ENCODE results near the gene SPEM1. TPM values are rescaled to one million over a fixed set of nuclear protein-coding genes. Genes with fewer than 3 reads are reported as not detected.

SPEM1 gene
- total and polyA plus RNA-seq, 2 of the 13 experiments (the other 11 are each of a cell fraction or from before 2014, with no cell fraction given): not detected

- FAIRE-seq (no peak), ATAC-seq (peak; percentile 87), DNase-seq (ENCODE audit: low spot score) (peak; percentile 85)
- in situ Hi-C loops (cut with HindIII; ENCODE audit: extremely low pct_ligation_motif_present, low pct_unique_long_range_greater_than_20kb) (no loop called here), intact Hi-C loops (cut with micrococcal nuclease; ENCODE audit: unreplicated experiment) (loop anchor here (1.0 to 5.0 kb wide), 2 partner anchors 37 to 116 kb away; partner anchors contain the start of genes NEURL4, POLR2A and SLC35G6)
- peaks cover 50% of the 10 kb centered on the region for H3K4me1 ChIP-seq (ENCODE audit: insufficient read depth, low read length)
- 0% methylated on average over 4 of the region's 51 CpGs for WGBS (ENCODE audit: low lambda C conversion rate)
- no peaks in the 10 kb centered on the region for H3K79me2 ChIP-seq (ENCODE audit: insufficient read depth, low read length)
- ChIA-PET POLR2A (interaction anchor here (0.6 to 3.7 kb wide), 21 partner anchors 9 to 242 kb away, joined by 3 to 48 read pairs (median 4); partner anchors contain the start of genes CD68, PLSCR3, POLR2A and SLC35G6), CTCF (ENCODE audit: low intra/inter-chr PET ratio, low total read pairs) (interaction anchor here (1.3 kb wide), 1 partner anchor 89 kb away, joined by 3 read pairs; no protein-coding TSS in a partner anchor)
- peak within 1 kb of the TSS; percentile 73 for H3K27ac ChIP-seq (ENCODE audit: extremely low read length, insufficient read depth, low read length)
- no peak within 1 kb of the TSS for H2AFZ ChIP-seq (ENCODE audit: low read length)
- H3K27me3 ChIP-seq (ENCODE audit: control insufficient read depth in 1 of 2, insufficient read depth in 2 of 2, low read length in 2 of 2): peaks cover 6 to 27% of the 10 kb centered on the region in 2 experiments; a peak in 4 of 5 replicates
- H3K4me2 ChIP-seq (ENCODE audit: low read depth, low read length): peak within 1 kb of the TSS; percentile 89
- no peaks in the 10 kb centered on the region for H3K36me3 ChIP-seq (replicated peaks in 1 of 2; ENCODE audit: control insufficient read depth in 1 of 2, insufficient read depth in 2 of 2, low read length in 2 of 2)
- H3K9me3 ChIP-seq (ENCODE audit: low read length): no peaks in the 10 kb centered on the region
- TSS peak; percentile 55 for BruUV-seq (replicated peaks)
- H3K4me3 ChIP-seq (replicated peaks in 1 of 3; ENCODE audit: insufficient read depth in 1 of 3, low read depth in 2 of 3, low read length in 3 of 3): peak within 1 kb of the TSS; percentile 62 to 85 (median 63)
- peak within 1 kb of the TSS; percentile 75 for H3K9ac ChIP-seq (ENCODE audit: insufficient read depth, low read depth, low read length)
- H4K20me1 ChIP-seq (ENCODE audit: insufficient read depth, low read length): no peaks in the 10 kb centered on the region
- TF ChIP-seq ZNF383 (CRISPR knock-in tag; IDR thresholded peaks at IDR 0.05; ENCODE audit: borderline replicate concordance) (0 out of 2 replicates have a peak, but pooled peaks have one; percentile 57), ZSCAN25 (CRISPR knock-in tag; IDR thresholded peaks at IDR 0.05) (peak; percentile 25; the same call in 1 of the 2 replicates), ZNF318 (CRISPR knock-in tag; IDR thresholded peaks at IDR 0.05) (no peak), MEIS1 (CRISPR knock-in tag; IDR thresholded peaks at IDR 0.05; ENCODE audit: borderline replicate concordance) (peak; percentile 80; the same call in 1 of the 2 replicates), SMAD3 (CRISPR knock-in tag; IDR thresholded peaks at IDR 0.05) (no peak), ZNF530 (CRISPR knock-in tag; IDR thresholded peaks at IDR 0.05; ENCODE audit: low read depth) (no peak), MTA3 (CRISPR knock-in tag; IDR thresholded peaks at IDR 0.05) (no peak), DPF2 (CRISPR knock-in tag; IDR thresholded peaks at IDR 0.05; ENCODE audit: borderline replicate concordance, low read depth) (no peak; the same call in 1 of the 2 replicates), DNMT1 (CRISPR knock-in tag; IDR thresholded peaks at IDR 0.05) (no peak), ZBTB38 (CRISPR knock-in tag; IDR thresholded peaks at IDR 0.05) (0 out of 2 replicates have a peak, but pooled peaks have one; percentile 33), POGK (CRISPR knock-in tag; conservative IDR thresholded peaks at IDR 0.05) (peak; percentile 69; the same call in 1 of the 2 replicates), U2AF2 (IDR thresholded peaks at IDR 0.05; ENCODE audit: low read depth, low read length) (no peak)
These were observed 24.8 kb downstream of the SPEM1 start, which contains the start of gene CHRNB1 for GRCh38 chr17:7444682-7445618. TSS of gene CHRNB1 (plus strand) at chr17:7445061. CDS start at chr17:7445128, 67 bp downstream.
